Keratinocyte (primary cell): ENCODE data around the gene GGT7. TPM values are rescaled to one million over a fixed set of nuclear protein-coding genes. Genes with fewer than 3 reads are reported as not detected.
"Not testable (repeated sequence)": the region's sequence is repeated elsewhere in the genome, so short reads cannot be mapped to it uniquely, and the experiment has no call there.

Source experiments
- DNase-seq: peaks from one replicate; pipeline ENCODE4 v3.0.0-alpha.2; 2011; ENCODE audit warnings: low read depth, missing footprints, low spot score
- FAIRE-seq: peaks from 2 replicates; lab custom pipeline; 2011; peaks lifted over from hg19 to GRCh38; lab: Jason Lieb, UNC
- H2AFZ ChIP-seq: 2 replicates; pipeline ENCODE4 v1.6.0; 2012; ENCODE audit warnings: low read length, control low read depth, inconsistent platforms; ENCODE audit not compliant: control insufficient read depth
- H3K27ac ChIP-seq: 2 replicates; pipeline ENCODE4 v1.5.1; 2011; ENCODE audit warnings: low read length; ENCODE audit not compliant: control insufficient read depth, insufficient read depth
- H3K27me3 ChIP-seq: 3 replicates; pipeline ENCODE4 v1.6.0; 2011; ENCODE audit warnings: low read length; ENCODE audit not compliant: control insufficient read depth, insufficient read depth; ENCODE audit errors: extremely low read depth
- H3K36me3 ChIP-seq, 2 experiments: 2 replicates in 1 of 2; 3 replicates in 1 of 2; pipeline ENCODE4 v1.5.1; 2011; ENCODE audit warnings: low read length in 2 of 2, mild to moderate bottlenecking in 1 of 2; ENCODE audit not compliant: control insufficient read depth in 2 of 2, insufficient read depth in 2 of 2; ENCODE audit errors: extremely low read depth in 1 of 2
- H3K4me1 ChIP-seq: 3 replicates; pipeline ENCODE4 v1.5.1; 2011; ENCODE audit warnings: low read length; ENCODE audit not compliant: control insufficient read depth, insufficient read depth; ENCODE audit errors: extremely low read depth
- H3K4me2 ChIP-seq: 3 replicates; pipeline ENCODE4 v1.6.0; 2011; ENCODE audit warnings: low read depth, low read length; ENCODE audit not compliant: control insufficient read depth, insufficient read depth; ENCODE audit errors: extremely low read depth
- H3K4me3 ChIP-seq, 3 experiments: fragments of 200-600 bp in 1 of 3; sonication (generic) in 1 of 3; 2 replicates in 2 of 3; 3 replicates in 1 of 3; pipeline ENCODE4 v1.5.1; 2011 to 2016; ENCODE audit warnings: low read length in 3 of 3, mild to moderate bottlenecking in 3 of 3, control low read depth in 2 of 3, inconsistent platforms in 1 of 3, low read depth in 1 of 3, mixed read lengths in 1 of 3, mixed run types in 1 of 3, moderate library complexity in 1 of 3; ENCODE audit not compliant: control insufficient read depth in 2 of 3, insufficient read depth in 2 of 3; ENCODE audit errors: extremely low read depth in 1 of 3
- H3K79me2 ChIP-seq: 2 replicates; pipeline ENCODE4 v1.6.0; 2012; ENCODE audit warnings: low read length; ENCODE audit not compliant: control insufficient read depth, insufficient read depth
- H3K9ac ChIP-seq: 3 replicates; pipeline ENCODE4 v1.6.0; 2011; ENCODE audit warnings: low read length; ENCODE audit not compliant: control insufficient read depth, insufficient read depth; ENCODE audit errors: extremely low read depth
- H3K9me1 ChIP-seq: 3 replicates; pipeline ENCODE4 v1.6.0; 2011; ENCODE audit warnings: low read length; ENCODE audit not compliant: control insufficient read depth, insufficient read depth; ENCODE audit errors: extremely low read depth
- H3K9me3 ChIP-seq: 2 replicates; pipeline ENCODE4 v1.5.1; 2012; ENCODE audit warnings: low read depth, low read length; ENCODE audit not compliant: control insufficient read depth
- H4K20me1 ChIP-seq: 3 replicates; pipeline ENCODE4 v1.6.0; 2011; ENCODE audit warnings: low read length; ENCODE audit not compliant: control insufficient read depth, insufficient read depth; ENCODE audit errors: extremely low read depth
- EZH2 ChIP-seq: IDR thresholded peaks from one replicate; pipeline ENCODE4 v1.6.1; 2012; ENCODE audit warnings: inconsistent platforms, mild to moderate bottlenecking, low read length, moderate library complexity
- dilution Hi-C: fragments of 300-500 bp; cut with MboI; formaldehyde crosslinking; loops from one replicate; pipeline ENCODE4 v1.7.0; 2020; ENCODE audit warnings: low sequenced_read_pairs; ENCODE audit not compliant: extremely low pct_ligation_motif_present
- polyA plus RNA-seq, 5 experiments: library from polyadenylated mRNA; depleted of rRNA in 3 of 5; stranded (reverse) in 3 of 5; stranded (forward) in 1 of 5; unstranded in 1 of 5; fragments of >200 nt; gene quantifications; 1 replicate in 1 of 5; 2 replicates in 3 of 5; 3 replicates in 1 of 5; pipeline versions ENCODE4 v1.2.1 to v1.2.3, GENCODE V29; 2011 to 2012; ENCODE audit warnings: missing spikeins in 2 of 5, low read depth in 1 of 5, low replicate concordance in 1 of 5
- TF ChIP-seq, protein P1 (sequence below), 3 experiments: IDR thresholded peaks in 1 of 3; conservative IDR thresholded peaks in 1 of 3; optimal IDR thresholded peaks in 1 of 3; 2 replicates in 2 of 3; 3 replicates in 1 of 3; pipeline versions ENCODE3 to v1.5.1; 2011; ENCODE audit warnings: low read length in 3 of 3, mild to moderate bottlenecking in 3 of 3, moderate library complexity in 2 of 3, control low read depth in 1 of 3, inconsistent platforms in 1 of 3; ENCODE audit not compliant: insufficient read depth in 2 of 3; ENCODE audit errors: extremely low read depth in 1 of 3

GGT7 gene
- polyA plus RNA-seq, 1 donor (not counting 4 experiments of a cell fraction or from before 2014, with no cell fraction given), result 5.0 TPM

DNA sequence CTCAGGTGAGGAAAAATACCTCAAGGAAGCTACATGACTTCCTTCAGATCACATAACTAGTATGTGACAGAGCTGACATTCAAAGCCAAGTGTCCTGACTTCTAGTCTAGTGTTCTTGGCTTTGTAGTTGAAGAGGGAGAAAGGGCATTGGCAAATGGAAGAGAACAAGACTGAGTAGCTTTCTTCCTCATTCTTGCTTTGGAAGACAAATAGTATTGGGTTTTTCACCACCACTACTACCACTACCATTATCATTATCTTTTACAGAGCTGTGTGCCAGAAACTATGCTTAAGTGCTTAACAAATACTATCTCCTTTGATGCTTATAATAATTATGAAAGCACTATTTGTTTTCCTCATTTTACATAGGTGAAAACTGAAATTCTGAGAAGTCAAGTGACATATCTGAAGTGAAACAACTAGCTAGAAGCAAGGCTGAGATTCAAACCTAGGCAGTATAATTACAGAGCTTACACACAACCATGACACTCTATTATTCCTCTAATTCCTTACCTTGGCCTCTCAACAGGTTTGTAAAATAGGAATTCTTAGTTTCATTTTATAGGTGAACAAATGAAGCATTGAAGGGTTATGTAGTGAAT is 10.5 kb upstream of the GGT7 start:
- Histone ChIP-seq H3K27ac (no peak overlapping the region), H3K4me2 (no peak overlapping the region), H3K4me1 (peaks cover 4% of the 10 kb centered on the region), H3K79me2 (peaks cover 18% of the 10 kb centered on the region), H3K4me3 (no peak overlapping the region), H3K9ac (no peak overlapping the region), H2AFZ (no peak overlapping the region), H3K36me3 (peaks cover 14 to 20% of the 10 kb centered on the region in 2 experiments), H3K9me1 (peaks cover 3% of the 10 kb centered on the region), H4K20me1 (no peaks in the 10 kb centered on the region), H3K27me3 (no peaks in the 10 kb centered on the region), H3K9me3 (no peaks in the 10 kb centered on the region)
- TF ChIP-seq, protein P1, sequence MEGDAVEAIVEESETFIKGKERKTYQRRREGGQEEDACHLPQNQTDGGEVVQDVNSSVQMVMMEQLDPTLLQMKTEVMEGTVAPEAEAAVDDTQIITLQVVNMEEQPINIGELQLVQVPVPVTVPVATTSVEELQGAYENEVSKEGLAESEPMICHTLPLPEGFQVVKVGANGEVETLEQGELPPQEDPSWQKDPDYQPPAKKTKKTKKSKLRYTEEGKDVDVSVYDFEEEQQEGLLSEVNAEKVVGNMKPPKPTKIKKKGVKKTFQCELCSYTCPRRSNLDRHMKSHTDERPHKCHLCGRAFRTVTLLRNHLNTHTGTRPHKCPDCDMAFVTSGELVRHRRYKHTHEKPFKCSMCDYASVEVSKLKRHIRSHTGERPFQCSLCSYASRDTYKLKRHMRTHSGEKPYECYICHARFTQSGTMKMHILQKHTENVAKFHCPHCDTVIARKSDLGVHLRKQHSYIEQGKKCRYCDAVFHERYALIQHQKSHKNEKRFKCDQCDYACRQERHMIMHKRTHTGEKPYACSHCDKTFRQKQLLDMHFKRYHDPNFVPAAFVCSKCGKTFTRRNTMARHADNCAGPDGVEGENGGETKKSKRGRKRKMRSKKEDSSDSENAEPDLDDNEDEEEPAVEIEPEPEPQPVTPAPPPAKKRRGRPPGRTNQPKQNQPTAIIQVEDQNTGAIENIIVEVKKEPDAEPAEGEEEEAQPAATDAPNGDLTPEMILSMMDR (optimal IDR thresholded peaks at IDR 0.05 in 1 of 3, IDR thresholded peaks at IDR 0.05 in 1 of 3, conservative IDR thresholded peaks at IDR 0.05 in 1 of 3; ENCODE audit: extremely low read depth in 1 of 3, insufficient read depth in 2 of 3, low read length in 3 of 3), result no peak
- TF ChIP-seq EZH2, result no peak
- FAIRE-seq, result no peak
- dilution Hi-C loops, result no loop called here
- DNase-seq, result no peak

DNA sequence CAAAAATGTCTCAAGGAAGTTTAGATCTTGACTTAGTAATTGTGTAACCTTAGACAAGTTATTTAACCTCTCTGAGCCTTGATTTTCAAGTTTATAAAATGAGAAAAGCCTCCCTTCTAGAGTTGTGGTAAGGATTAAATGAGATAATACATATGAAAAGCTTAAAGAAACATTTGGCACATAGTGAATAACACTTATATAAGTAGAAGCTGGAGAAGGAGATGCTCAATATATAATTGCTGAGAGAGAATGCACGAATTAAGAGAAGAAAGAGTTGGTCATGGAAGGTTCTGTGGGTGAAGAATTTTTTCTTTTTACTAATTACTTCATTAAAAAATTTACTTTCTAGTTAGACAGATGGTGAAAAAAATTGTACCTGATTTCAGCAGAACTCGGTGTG is 9.0 kb upstream of the GGT7 start:
- dilution Hi-C loops, result no loop called here
- TF ChIP-seq, protein P1 (optimal IDR thresholded peaks at IDR 0.05 in 1 of 3, IDR thresholded peaks at IDR 0.05 in 1 of 3, conservative IDR thresholded peaks at IDR 0.05 in 1 of 3; ENCODE audit: extremely low read depth in 1 of 3, insufficient read depth in 2 of 3, low read length in 3 of 3), result no peak
- TF ChIP-seq EZH2, result no peak
- H3K9me3 ChIP-seq, result no peaks in the 10 kb centered on the region
- H3K27me3 ChIP-seq, result no peaks in the 10 kb centered on the region
- H3K79me2 ChIP-seq, result peaks cover 30% of the 10 kb centered on the region
- H3K36me3 ChIP-seq, result peaks cover 14 to 20% of the 10 kb centered on the region in 2 experiments
- no peak overlapping the region for H3K27ac ChIP-seq
- no peak overlapping the region for H3K4me2 ChIP-seq
- DNase-seq (no peak), FAIRE-seq (no peak)
- H3K4me1 ChIP-seq, result peaks cover 10% of the 10 kb centered on the region
- H4K20me1 ChIP-seq, result no peaks in the 10 kb centered on the region
- no peak overlapping the region for H2AFZ ChIP-seq
- H3K9ac ChIP-seq, result no peak overlapping the region
- H3K9me1 ChIP-seq, result peaks cover 5% of the 10 kb centered on the region
- H3K4me3 ChIP-seq, result no peak overlapping the region

DNA sequence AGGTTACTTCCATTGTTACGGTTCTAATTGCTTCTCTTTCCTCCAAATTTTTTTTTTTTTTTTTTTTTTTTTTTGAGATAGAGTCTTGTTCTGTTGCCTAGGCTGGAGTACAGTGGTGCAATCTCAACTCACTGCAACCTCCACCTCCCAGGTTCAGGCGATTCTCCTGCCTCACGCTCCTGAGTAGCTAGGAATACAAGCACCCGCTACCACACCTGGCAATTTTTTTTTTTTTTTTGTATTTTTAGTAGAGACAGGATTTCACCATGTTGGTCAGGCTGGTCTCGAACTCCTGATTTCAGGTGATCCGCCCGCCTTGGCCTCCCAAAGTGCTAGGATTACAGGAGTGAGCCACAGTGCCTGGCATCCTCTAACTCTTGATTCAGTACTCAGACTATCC is 8.3 kb upstream of the GGT7 start:
- peaks cover 31% of the 10 kb centered on the region for H3K79me2 ChIP-seq
- H2AFZ ChIP-seq, DNase-seq, H3K27me3 ChIP-seq, H4K20me1 ChIP-seq, H3K9me3 ChIP-seq, H3K9me1 ChIP-seq, H3K4me3 ChIP-seq, H3K4me2 ChIP-seq, dilution Hi-C loops, FAIRE-seq, H3K9ac ChIP-seq, H3K27ac ChIP-seq: not testable (repeated sequence)
- H3K4me1 ChIP-seq, result peaks cover 10% of the 10 kb centered on the region
- H3K36me3 ChIP-seq, result peaks cover 14 to 20% of the 10 kb centered on the region in 2 experiments
